Fibroblast of the conjunctiva (primary cell): ENCODE measurements around the gene GALC.
"Not testable (repeated sequence)": the region's sequence is repeated elsewhere in the genome, so short reads cannot be mapped to it uniquely, and the experiment has no call there.

Experiments
- DNase-seq: peaks from one replicate; pipeline ENCODE4 v3.0.0-alpha.2; 2010; ENCODE audit warnings: low read depth

GALC gene

DNA sequence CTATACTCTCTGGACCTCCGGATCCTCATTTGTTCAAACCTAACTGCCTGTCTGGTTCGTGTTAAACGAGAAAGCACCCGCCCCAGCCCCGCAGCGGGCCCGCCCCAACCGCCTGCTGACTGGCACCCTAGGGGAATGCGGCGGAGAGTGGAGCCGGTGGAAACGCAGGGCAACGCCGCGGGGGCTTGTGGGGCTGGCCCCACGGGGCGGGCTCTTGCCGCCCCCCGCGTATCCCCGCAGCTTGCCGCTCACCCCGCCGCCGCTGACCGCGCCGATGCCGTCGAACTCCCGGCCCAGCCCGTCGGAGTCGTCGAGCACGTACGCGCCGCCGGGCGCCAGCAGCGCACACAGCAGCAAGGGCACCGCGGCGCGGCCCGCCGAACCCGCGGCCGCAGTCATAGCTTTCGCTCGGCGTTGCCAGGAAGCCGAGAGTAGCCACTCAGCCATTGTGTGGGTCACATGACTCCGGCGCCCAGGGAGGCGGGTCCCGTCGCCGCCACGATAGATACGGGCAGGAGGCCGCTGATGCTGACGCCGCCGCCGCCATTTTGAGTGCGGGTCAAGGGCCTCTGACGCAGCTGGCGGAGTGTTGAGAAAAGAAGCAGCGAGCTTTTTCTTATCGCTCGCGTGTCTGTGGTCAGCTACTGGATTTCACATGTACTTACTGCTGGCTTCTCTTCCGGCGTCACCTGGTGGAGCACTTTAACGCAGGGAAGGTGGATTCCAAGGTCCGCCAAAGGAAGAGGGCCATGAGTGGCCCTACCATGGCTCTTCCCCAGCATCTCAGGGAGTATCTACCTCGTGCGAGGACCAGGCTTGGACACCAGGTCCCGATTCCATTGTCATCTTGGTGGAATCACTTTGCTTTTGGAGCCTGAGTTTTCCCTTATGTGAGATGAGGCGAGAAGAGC lies at the start of gene GALC:
Gene GALC (minus strand): TSS at position 465 of the 911 bp plus-strand sequence. CDS start 18 bp downstream, at position 447.
- DNase-seq, result peak; percentile 79

GRCh38 chr14:88040146-88040545 lies 47.2 kb upstream of the GALC start:
- no peak for DNase-seq

DNA sequence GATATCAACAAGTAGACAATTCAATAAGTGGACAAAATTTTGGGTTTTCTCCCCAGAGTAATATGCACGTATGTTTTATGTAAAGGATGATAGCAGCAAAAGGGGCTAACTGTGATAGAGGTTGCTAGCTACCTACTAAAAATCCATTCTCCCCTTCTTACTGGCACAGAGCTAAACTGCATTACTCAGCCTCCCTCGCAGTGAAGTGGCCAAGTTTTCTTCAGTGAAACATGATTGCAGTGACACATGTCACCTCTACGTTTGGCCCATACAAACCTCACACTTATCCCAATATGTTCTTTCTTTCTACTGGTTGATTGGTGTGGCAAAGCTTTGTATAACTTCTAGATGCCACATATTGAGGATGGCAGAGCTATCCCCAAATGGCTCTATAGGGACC lies 46.2 kb upstream of the GALC start:
- DNase-seq, result no peak

DNA sequence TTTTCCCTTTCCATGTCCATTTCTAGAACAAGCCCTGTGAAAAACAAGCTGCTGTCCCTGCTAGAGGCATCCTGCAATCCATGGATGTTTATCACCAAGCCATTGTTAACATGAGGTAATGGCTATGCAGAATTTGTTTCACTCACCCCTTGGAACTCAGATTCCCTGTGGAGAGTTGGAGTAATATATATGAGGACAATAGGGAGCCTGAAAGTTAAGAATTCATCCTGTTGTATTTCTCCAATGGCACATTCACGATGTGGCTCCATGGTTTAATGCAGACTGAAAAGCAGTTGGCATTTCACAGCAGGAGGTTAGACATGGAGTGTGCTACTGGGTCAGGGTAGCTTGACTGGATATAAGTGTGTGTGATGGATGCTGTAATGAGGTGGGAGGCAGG lies 44.3 kb upstream of the GALC start:
- DNase-seq, result no peak

GRCh38 chr14:88036422-88036821 lies 43.4 kb upstream of the GALC start:
- DNase-seq, result no peak

DNA sequence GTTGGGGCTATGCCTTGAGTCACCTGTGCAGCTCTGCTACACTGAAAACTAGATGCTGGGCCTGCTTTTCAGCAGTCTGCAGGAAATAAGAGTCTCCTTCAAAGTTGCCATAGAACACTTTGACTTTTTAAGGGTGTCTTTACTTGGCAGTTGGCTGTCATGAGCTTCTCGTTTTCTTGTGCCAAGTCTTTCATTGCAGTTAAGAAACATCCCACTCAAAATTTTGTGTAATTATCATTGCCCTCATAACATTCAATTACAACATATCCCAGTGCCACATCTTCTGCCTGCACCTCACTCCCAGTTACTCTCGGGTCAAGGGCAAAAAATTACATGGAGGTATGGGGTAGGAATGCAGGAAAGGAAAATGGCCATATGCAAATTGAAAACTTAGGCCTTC lies 41.1 kb upstream of the GALC start:
- DNase-seq, result no peak

DNA sequence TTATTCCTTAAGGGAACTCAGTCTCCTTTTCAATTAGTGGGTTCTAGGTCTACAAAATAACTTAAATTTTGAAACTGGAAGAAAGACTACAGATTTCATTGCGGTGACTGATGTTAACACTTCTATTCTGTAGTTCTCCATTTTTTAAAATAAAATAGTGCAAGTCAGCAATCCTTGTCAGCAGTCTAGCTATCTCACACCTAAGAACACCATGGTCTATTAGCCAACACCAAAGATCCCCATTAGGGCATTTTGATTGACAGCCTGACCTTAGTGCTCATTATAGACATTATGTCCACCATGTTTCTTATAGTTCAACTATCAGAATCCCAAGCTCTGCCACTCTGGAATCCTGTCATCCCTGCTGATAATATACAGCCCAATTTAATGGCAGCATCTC lies 39.4 kb upstream of the GALC start:
- DNase-seq, result no peak

DNA sequence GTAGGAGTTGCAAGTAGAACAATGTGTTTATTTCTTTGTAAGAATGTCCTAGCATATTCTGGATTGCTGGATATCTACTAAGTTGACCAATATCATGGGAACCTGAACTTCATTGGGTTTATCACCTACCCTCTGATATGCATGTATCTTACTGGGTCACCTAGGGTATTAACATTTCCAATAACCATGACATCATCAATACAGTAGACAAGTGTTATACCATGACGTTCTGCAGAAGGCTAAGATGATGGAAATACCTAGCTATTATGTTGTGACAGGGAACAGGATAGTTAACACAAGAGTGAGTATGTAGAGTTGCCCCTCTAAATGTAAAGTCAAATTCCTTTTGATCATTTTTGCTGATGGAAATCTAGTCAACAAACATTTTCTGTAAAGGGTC lies 37.9 kb upstream of the GALC start:
- no peak for DNase-seq

GRCh38 chr14:88030079-88030478 lies 37.1 kb upstream of the GALC start:
- no peak for DNase-seq

DNA sequence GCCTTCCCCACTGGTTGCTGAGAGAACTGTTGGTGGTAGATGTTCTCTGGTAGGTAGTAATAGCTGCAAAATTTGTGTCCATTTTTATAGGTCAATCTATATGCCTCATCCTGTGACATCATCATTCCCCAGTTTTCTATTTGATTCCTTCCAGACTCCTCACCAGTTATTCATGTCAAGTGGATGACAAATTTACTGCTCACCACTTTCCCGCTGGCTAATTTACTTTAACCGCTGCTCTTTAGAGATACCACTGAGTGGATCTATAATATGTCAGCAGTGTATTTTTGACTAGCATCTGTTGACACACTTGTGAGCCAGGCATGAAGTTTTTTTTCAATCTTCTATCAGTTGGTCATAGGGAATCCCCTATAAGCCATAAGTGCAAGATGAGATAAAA lies 36.5 kb upstream of the GALC start:
- no peak for DNase-seq

DNA sequence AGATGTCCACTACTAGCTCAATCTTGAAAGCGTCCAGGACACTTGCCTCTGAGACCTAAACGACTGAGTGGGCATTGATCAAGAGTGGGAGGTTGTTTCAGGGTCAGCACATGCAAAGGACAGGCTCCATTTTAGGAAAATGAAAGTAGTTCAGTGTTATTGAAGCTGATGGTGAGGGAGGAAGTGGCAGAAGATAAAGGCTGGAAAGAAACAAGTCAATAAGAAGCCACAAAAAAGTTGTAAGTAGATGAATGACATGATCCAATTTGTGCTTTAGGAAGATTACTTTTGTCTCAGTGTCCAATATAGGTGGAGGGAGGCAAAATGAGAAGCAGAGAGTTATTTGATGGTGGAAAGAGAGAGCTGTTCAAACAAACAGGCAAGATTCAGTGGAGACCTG lies 33.9 kb upstream of the GALC start:
- DNase-seq, result no peak

GRCh38 chr14:88025313-88025712 lies 32.3 kb upstream of the GALC start:
- no peak for DNase-seq

DNA sequence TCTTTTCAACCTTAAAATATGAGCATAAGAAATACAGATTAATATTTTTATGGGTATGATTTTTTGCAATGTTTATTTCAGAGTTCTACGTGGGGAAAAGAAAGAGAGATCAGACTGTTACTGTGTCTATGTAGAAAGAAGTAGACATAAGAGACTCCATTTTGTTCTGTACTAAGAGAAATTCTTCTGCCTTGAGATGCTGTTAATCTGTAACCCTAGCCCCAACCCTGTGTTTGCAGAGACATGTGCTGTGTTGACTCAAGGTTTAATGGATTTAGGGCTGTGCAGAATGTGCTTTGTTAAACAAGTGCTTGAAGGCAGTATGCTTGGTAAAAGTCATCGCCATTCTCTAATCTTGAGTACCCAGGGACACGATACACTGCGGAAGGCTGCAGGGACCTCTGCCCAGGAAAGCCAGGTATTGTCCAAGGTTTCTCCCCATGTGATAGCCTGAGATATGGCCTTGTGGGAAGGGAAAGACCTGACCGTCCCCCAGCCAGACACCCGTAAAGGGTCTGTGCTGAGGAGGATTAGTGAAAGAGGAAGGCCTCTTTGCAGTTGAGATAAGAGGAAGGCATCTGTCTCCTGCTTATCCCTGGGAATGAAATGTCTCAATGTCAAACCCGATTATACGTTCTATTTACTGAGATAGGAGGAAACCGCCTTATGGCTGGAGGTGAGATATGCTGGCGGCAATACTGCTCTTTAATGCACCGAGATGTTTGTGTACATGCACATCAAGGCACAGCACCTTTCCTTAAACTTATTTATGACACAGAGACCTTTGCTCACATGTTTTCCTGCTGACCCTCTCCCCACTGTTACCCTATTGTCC lies 31.5 kb upstream of the GALC start:
- DNase-seq, result not testable (repeated sequence)

DNA sequence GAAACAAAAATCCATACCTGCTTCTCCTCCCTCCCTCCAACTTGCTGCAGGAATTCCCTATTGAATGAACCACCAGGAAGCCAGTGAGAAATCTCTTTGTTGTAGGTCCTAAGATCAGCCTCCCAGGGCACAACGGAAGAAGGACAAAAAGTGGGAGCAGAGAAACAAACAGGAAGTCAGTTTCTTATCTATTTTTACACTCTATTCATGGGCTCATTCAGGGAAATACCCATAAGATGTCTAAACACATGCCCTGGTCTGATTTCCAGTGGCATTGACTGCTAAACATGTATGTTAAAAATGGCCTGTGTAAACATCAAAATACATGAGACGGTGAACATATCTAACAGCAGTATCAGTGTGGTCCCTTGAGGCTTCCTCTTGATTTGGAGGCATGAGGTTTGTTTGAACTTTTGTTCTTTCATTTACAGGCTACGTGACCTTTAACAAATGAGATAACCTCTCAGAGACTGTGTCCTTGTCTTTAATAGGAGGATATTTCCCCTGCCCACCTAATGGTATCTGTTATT lies 30.7 kb upstream of the GALC start:
- no peak for DNase-seq

GRCh38 chr14:88017535-88017934 lies 24.6 kb upstream of the GALC start:
- no peak for DNase-seq

DNA sequence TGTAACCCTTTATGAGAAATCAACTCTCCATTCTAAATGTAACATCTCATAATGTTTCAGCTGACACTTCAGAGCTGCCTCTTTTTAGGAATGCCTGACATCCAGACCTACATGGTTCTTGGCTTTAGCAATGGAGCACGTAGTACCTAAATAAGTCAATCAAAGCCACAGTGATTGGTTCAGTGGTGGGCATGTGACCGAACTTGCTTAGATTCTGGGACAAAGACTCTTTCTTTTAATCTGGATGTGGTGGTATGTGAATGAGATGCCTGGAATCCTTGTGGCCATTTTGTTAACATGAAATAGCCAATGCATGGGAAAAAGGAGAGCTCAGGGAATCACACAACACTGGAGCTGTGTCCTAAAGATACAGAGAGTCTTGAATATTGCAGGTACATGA lies 23.8 kb upstream of the GALC start:
- DNase-seq, result no peak

DNA sequence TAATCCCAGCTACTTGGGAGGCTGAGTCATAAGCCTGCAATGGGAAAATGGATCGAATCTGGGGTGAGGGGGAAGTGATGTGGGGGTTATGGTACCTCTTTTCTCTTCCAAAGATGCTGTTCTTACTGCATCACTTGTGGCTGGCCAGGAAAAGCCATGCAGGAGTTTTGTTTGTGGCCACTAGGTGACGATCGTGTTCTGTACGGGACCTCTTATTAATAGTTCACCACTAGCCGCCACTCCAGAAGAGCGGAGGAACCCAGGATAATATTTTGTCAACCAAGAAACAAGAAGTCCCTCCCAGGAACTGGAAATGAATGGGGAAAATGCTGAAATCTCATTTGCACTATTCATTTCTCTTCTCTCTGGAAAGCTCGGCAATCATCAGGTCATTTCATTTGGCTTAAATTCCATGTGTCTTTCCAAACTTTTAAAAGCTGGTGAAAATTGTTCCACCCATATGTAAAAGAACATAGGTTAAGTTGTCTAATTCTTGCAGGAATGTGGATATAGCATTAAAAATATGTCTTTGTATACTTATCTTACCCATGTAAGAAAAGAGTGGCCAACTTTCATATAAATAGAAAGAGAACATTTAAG lies 20.9 kb upstream of the GALC start:
- DNase-seq, result peak; percentile 47

DNA sequence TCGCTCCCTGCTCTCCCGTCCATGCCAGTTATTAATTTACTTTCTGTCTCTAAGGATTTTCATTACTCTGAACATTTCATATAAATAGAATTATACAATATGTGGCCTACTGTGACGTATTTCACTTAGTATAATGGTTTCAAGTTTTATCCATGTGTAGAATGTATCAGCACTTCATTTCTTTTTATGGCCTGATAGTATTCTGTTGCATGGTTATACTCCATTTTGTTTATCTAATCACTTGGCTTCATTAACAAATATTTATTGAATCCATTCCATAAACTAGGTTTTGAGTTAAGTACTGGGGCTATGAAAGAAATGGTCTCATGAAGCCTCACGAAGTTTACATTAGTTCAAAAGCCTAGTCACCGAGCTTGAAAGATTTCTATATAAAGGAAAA lies 19.5 kb upstream of the GALC start:
- DNase-seq, result no peak

DNA sequence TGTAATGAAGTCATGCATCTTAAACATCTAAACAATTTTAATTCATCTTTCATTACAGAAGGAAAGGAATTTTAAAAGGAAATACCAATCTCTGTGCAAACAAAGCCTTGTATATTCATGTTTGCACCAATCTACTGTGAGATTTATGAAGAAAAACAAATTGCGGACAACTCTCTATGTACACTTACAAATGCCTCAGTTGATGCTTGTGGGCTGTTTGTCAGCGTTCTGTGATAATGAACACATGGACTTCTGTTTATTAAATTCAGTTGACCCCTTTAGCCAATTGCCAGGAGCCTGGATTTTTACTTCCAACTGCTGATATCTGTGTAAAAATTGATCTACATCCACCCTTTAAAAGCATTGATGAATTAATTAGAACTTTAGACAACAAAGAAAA lies 17.3 kb upstream of the GALC start:
- no peak for DNase-seq

DNA sequence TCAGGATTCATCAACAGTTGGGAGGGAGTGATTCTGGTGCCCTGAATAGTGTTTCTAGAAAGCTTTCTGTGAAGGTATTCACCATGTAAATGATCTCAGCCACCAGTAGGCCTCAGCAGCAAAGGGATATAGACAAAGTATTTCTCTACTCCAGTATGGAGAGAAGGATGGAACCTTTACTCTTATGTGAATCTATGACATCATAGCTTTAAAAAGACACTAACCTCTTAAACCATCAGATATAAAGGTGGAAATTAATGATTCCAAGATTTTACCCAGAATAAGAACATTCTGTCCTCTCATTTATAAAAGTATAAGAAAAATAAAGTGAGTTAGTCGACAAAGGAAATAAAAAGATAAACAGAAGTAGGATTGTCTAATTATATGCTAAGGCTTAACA lies 16.5 kb upstream of the GALC start:
- DNase-seq, result no peak

- no peak for DNase-seq
These were observed 15.2 kb upstream of the GALC start for GRCh38 chr14:88008039-88008742.

GRCh38 chr14:88007608-88008007 lies 14.6 kb upstream of the GALC start:
- DNase-seq, result no peak
